ENCODE measurements around the gene PLAC9. TPM values are rescaled to one million over a fixed set of nuclear protein-coding genes. Genes with fewer than 3 reads are reported as not detected.

Gene PLAC9
- total and polyA plus RNA-seq, 2 experiments from 2014 or later, result 11.4 to 83.3 TPM

GRCh38 chr10:80182986-80183385 lies 50.5 kb downstream of the PLAC9 start:
- peaks cover 98% of the 10 kb centered on the region for H4K20me1 ChIP-seq (ENCODE audit: insufficient read depth, poor library complexity, severe bottlenecking)
- no peak for DNase-seq (ENCODE audit: low spot score)
- H3K4me1 ChIP-seq (ENCODE audit: insufficient read depth), result peaks cover 11% of the 10 kb centered on the region

GRCh38 chr10:80183436-80183835 lies 50.9 kb downstream of the PLAC9 start:
- Histone ChIP-seq H3K4me3 (no peak overlapping the region), H3K4me2 (no peak overlapping the region), H3K27ac (no peak overlapping the region), H3K27me3 (no peaks in the 10 kb centered on the region), H3K9me3 (ENCODE audit: low read depth) (no peaks in the 10 kb centered on the region), H4K20me1 (ENCODE audit: insufficient read depth, poor library complexity, severe bottlenecking) (peaks cover 98% of the 10 kb centered on the region), H3K9me2 (replicated peaks; ENCODE audit: insufficient read depth) (no peaks in the 10 kb centered on the region), H2AFZ (no peak overlapping the region), H3K79me2 (peaks cover 100% of the 10 kb centered on the region), H3K36me3 (replicated peaks; ENCODE audit: insufficient read depth, low read depth) (no peaks in the 10 kb centered on the region), H3K4me1 (ENCODE audit: insufficient read depth) (peaks cover 8% of the 10 kb centered on the region)
- TF ChIP-seq EZH2 (IDR thresholded peaks at IDR 0.05; ENCODE audit: borderline replicate concordance) (no peak), EZH2phosphoT487 (IDR thresholded peaks at IDR 0.05; ENCODE audit: low read depth, severe bottlenecking, unreplicated experiment) (no peak), CTCF (IDR thresholded peaks at IDR 0.05; ENCODE audit: poor library complexity) (no peak)
- WGBS (ENCODE audit: low lambda C conversion rate, missing lambda C conversion rate), result 94% methylated on average over 4 of the region's 4 CpGs
- DNase-seq (ENCODE audit: low spot score), result no peak

More at GRCh38 chr10:80182986-80183385, 50.5 kb downstream of the PLAC9 start:
- H3K4me2 ChIP-seq, result no peak overlapping the region
- H3K27me3 ChIP-seq, result no peaks in the 10 kb centered on the region
- no peaks in the 10 kb centered on the region for H3K36me3 ChIP-seq (replicated peaks; ENCODE audit: insufficient read depth, low read depth)
- no peaks in the 10 kb centered on the region for H3K9me2 ChIP-seq (replicated peaks; ENCODE audit: insufficient read depth)
- no peak for TF ChIP-seq EZH2 (IDR thresholded peaks at IDR 0.05; ENCODE audit: borderline replicate concordance)
- no peak for TF ChIP-seq EZH2phosphoT487 (IDR thresholded peaks at IDR 0.05; ENCODE audit: low read depth, severe bottlenecking, unreplicated experiment)
- no peak for TF ChIP-seq CTCF (IDR thresholded peaks at IDR 0.05; ENCODE audit: poor library complexity)
- H2AFZ ChIP-seq, result no peak overlapping the region
- no peak overlapping the region for H3K27ac ChIP-seq
- WGBS (ENCODE audit: low lambda C conversion rate, missing lambda C conversion rate), result 95% methylated on average over 6 of the region's 6 CpGs
- H3K79me2 ChIP-seq, result peaks cover 100% of the 10 kb centered on the region
- no peak overlapping the region for H3K4me3 ChIP-seq
- H3K9me3 ChIP-seq (ENCODE audit: low read depth), result no peaks in the 10 kb centered on the region

GRCh38 chr10:80184291-80184690 lies 51.8 kb downstream of the PLAC9 start:
- TF ChIP-seq CTCF (IDR thresholded peaks at IDR 0.05; ENCODE audit: poor library complexity) (no peak), EZH2 (IDR thresholded peaks at IDR 0.05; ENCODE audit: borderline replicate concordance) (no peak), EZH2phosphoT487 (IDR thresholded peaks at IDR 0.05; ENCODE audit: low read depth, severe bottlenecking, unreplicated experiment) (no peak)
- no peak overlapping the region for H3K4me2 ChIP-seq
- H3K79me2 ChIP-seq, result peaks cover 100% of the 10 kb centered on the region
- H4K20me1 ChIP-seq (ENCODE audit: insufficient read depth, poor library complexity, severe bottlenecking), result peaks cover 98% of the 10 kb centered on the region
- no peak overlapping the region for H3K27ac ChIP-seq
- no peak for DNase-seq (ENCODE audit: low spot score)
- no peak overlapping the region for H2AFZ ChIP-seq
- H3K27me3 ChIP-seq, result no peaks in the 10 kb centered on the region
- 84% methylated on average over 4 of the region's 4 CpGs for WGBS (ENCODE audit: low lambda C conversion rate, missing lambda C conversion rate)
- H3K4me1 ChIP-seq (ENCODE audit: insufficient read depth), result peaks cover 8% of the 10 kb centered on the region
- H3K4me3 ChIP-seq, result no peak overlapping the region
- H3K9me2 ChIP-seq (replicated peaks; ENCODE audit: insufficient read depth), result no peaks in the 10 kb centered on the region
- H3K36me3 ChIP-seq (replicated peaks; ENCODE audit: insufficient read depth, low read depth), result no peaks in the 10 kb centered on the region
- H3K9me3 ChIP-seq (ENCODE audit: low read depth), result no peaks in the 10 kb centered on the region

Data from hepatocyte (in vitro differentiated cells).